ENCODE measurements around the gene CCDC186.

Gene CCDC186

DNA sequence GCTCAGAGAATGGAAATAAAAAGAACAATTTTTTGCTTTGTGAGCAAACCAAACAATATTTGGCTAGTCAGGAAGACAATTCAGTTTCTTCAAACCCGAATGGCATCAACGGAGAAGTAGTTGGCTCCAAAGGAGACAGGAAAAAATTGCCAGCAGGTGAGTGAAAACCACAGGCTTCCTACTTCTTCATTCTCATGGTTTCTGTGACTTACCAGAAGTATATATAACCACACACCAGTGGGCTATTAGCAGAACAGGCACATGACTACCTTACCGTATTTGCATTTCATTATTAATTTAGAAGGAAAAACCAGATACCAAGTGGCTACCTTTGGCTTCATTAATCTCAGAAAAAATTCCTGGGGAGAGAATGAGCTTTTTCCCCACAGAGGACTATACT is 14.0 kb upstream of the CCDC186 start:
- TF ChIP-seq ZFX (IDR thresholded peaks at IDR 0.05; ENCODE audit: borderline replicate concordance): no peak
- TF ChIP-seq, protein P1, sequence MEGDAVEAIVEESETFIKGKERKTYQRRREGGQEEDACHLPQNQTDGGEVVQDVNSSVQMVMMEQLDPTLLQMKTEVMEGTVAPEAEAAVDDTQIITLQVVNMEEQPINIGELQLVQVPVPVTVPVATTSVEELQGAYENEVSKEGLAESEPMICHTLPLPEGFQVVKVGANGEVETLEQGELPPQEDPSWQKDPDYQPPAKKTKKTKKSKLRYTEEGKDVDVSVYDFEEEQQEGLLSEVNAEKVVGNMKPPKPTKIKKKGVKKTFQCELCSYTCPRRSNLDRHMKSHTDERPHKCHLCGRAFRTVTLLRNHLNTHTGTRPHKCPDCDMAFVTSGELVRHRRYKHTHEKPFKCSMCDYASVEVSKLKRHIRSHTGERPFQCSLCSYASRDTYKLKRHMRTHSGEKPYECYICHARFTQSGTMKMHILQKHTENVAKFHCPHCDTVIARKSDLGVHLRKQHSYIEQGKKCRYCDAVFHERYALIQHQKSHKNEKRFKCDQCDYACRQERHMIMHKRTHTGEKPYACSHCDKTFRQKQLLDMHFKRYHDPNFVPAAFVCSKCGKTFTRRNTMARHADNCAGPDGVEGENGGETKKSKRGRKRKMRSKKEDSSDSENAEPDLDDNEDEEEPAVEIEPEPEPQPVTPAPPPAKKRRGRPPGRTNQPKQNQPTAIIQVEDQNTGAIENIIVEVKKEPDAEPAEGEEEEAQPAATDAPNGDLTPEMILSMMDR (IDR thresholded peaks at IDR 0.05): no peak
- no peak overlapping the region for H3K27ac ChIP-seq

DNA sequence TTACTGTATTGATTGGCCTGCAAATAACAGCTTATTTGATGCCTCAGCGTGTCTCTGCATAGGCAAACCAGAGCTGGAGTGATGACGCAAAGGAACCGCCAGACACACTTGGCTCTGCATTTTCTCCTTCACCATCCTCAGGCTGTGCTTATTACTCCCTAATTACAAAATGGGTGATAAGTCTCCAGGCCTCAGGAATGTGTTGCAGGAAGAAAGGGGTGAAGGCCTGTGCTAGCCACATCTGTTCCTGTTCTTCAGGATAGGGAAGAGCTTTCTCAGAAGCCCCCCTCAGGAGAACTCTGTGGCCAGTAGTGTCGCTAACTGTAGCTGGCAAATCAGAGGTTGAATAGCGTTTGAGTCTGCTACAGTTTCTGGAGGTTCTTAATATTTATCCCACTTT is 10.3 kb upstream of the CCDC186 start:
- H3K27ac ChIP-seq: no peak overlapping the region
- no peak for TF ChIP-seq ZFX (IDR thresholded peaks at IDR 0.05; ENCODE audit: borderline replicate concordance)
- TF ChIP-seq, protein P1 (IDR thresholded peaks at IDR 0.05): no peak

DNA sequence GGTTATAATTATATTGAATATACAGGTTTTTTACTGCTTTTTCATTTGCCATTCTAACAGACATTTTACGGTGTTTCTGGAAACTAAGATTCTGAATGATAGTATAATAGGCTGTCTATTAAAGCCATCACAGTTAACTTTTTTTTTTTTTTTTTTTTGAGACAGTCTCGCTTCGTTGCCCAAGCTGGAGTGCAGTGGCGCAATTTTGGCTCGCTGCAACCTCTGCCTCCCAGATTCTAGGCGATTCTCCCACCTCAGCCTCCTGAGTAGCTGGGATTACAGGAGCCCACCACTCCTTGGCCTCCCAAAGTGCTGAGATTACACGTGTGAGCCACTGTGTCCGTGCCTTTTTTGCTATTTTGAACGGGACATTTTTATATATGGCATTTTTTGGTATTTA is 9.6 kb upstream of the CCDC186 start:
- no peak for TF ChIP-seq ZFX (IDR thresholded peaks at IDR 0.05; ENCODE audit: borderline replicate concordance)
- TF ChIP-seq, protein P1 (IDR thresholded peaks at IDR 0.05): no peak
- no peak overlapping the region for H3K27ac ChIP-seq

DNA sequence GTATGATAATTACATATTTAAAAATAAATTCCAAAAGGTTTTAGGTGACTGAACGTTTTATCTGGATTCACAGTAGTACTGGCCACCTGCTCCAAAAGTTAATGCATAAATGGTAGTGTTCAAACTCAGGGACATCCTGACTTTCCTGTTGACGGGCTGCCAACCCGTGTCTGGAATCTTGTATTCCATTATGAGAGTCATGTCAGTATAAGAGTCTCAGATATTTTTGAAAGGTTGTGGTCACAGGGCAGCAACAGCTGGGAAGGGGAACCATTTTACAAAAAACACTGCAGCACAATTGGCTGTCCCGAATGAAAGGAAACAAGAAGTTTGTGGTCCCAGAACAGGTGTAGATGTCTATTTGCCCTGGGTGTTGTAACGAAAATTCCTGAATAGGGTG is 8.0 kb upstream of the CCDC186 start:
- TF ChIP-seq, protein P1 (IDR thresholded peaks at IDR 0.05): no peak
- TF ChIP-seq ZFX (IDR thresholded peaks at IDR 0.05; ENCODE audit: borderline replicate concordance): no peak
- H3K27ac ChIP-seq: no peak overlapping the region

DNA sequence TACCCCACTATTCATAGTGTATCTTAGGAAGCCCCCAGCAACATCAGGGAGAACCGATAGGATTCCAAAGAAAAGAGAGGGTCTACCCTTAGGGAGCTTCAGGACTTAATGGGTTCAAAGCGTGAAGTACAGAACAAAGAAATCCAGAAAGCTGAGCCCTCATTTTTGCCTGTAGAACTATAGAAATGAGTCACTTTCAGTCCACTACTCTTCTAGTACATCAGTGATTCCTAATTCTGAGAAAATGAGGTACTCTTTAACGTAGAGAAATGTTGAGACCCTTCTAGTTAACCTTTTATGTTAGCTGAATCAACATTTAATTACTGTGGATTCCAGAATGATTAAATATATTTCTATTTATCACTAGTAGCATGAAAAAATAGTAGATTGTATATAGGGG is 6.9 kb upstream of the CCDC186 start:
- TF ChIP-seq, protein P1 (IDR thresholded peaks at IDR 0.05): no peak
- TF ChIP-seq ZFX (IDR thresholded peaks at IDR 0.05; ENCODE audit: borderline replicate concordance): no peak
- H3K27ac ChIP-seq: no peak overlapping the region

- H3K27ac ChIP-seq: no peak overlapping the region
- TF ChIP-seq, protein P1 (IDR thresholded peaks at IDR 0.05): no peak
- no peak for TF ChIP-seq ZFX (IDR thresholded peaks at IDR 0.05; ENCODE audit: borderline replicate concordance)
Measured at GRCh38 chr10:114179747-114180146, 5.7 kb upstream of the CCDC186 start.

GRCh38 chr10:114179148-114179547 is 5.1 kb upstream of the CCDC186 start, which contains the start of gene TDRD1:
TSS of gene TDRD1 (plus strand) at chr10:114179353. CDS start at chr10:114187832, 8,479 bp downstream.
- no peak for TF ChIP-seq ZFX (IDR thresholded peaks at IDR 0.05; ENCODE audit: borderline replicate concordance)
- TF ChIP-seq, protein P1 (IDR thresholded peaks at IDR 0.05): no peak
- no peak within 1 kb of the TSS for H3K27ac ChIP-seq
